GM18909 (cell line): ENCODE results near the gene SCGN.

Source experiments
- ATAC-seq: cut with Tn5 transposase; IDR thresholded peaks from one replicate; pipeline ENCODE4 v1.9.1; 2021; ENCODE audit warnings: mild to moderate bottlenecking; ENCODE audit not compliant: unreplicated experiment, poor library complexity

Gene SCGN

GRCh38 chr6:25639653-25640052 is 12.4 kb upstream of the SCGN start:
- ATAC-seq = no peak

- no peak for ATAC-seq
These were observed 11.6 kb upstream of the SCGN start for GRCh38 chr6:25640446-25640845.

- ATAC-seq = no peak
These were observed 11.1 kb upstream of the SCGN start for GRCh38 chr6:25640891-25641290.

- ATAC-seq = no peak
These were observed 10.6 kb upstream of the SCGN start for GRCh38 chr6:25641377-25641776.

- no peak for ATAC-seq
These were observed 9.9 kb upstream of the SCGN start for GRCh38 chr6:25641940-25642666.

- no peak for ATAC-seq
These were observed 9.2 kb upstream of the SCGN start for GRCh38 chr6:25642667-25643328.

GRCh38 chr6:25645916-25646315 is 6.1 kb upstream of the SCGN start:
- ATAC-seq = no peak

- ATAC-seq = no peak
These were observed 2.4 kb upstream of the SCGN start for GRCh38 chr6:25649611-25650010.

- no peak for ATAC-seq
These were observed 3.7 kb downstream of the SCGN start for GRCh38 chr6:25655723-25656122.

- ATAC-seq = no peak
These were observed 7.8 kb downstream of the SCGN start for GRCh38 chr6:25659633-25660368.

GRCh38 chr6:25660512-25660911 is 8.5 kb downstream of the SCGN start:
- no peak for ATAC-seq

GRCh38 chr6:25661129-25661779 is 9.2 kb downstream of the SCGN start:
- no peak for ATAC-seq

GRCh38 chr6:25665455-25665854 is 13.4 kb downstream of the SCGN start:
- ATAC-seq = no peak

- ATAC-seq = no peak
These were observed 17.4 kb downstream of the SCGN start for GRCh38 chr6:25669413-25669812.

- no peak for ATAC-seq
These were observed 18.2 kb downstream of the SCGN start for GRCh38 chr6:25670208-25670607.

- no peak for ATAC-seq
These were observed 18.9 kb downstream of the SCGN start for GRCh38 chr6:25670793-25671513.

- no peak for ATAC-seq
These were observed 19.6 kb downstream of the SCGN start for GRCh38 chr6:25671652-25672051.

GRCh38 chr6:25675167-25675566 is 23.2 kb downstream of the SCGN start:
- ATAC-seq = no peak

GRCh38 chr6:25676775-25677174 is 24.8 kb downstream of the SCGN start:
- no peak for ATAC-seq

- ATAC-seq = no peak
These were observed 29.8 kb downstream of the SCGN start for GRCh38 chr6:25681848-25682247.
